DMS 273 (cell line): ENCODE results near the gene LRP1.

Experiments used
- DNase-seq: peaks from one replicate; lab custom pipeline; 2025; ENCODE audit not compliant: unreplicated experiment; lab: John Stamatoyannopoulos, UW

The LRP1 gene

GRCh38 chr12:57170408-57170807 is 42.1 kb downstream of the LRP1 start:
- no peak for DNase-seq

- DNase-seq = no peak
These were observed 42.6 kb downstream of the LRP1 start for GRCh38 chr12:57170927-57171326.

GRCh38 chr12:57171668-57172067 is 43.4 kb downstream of the LRP1 start:
- no peak for DNase-seq

GRCh38 chr12:57173089-57173488 is 44.8 kb downstream of the LRP1 start:
- DNase-seq = peak; percentile 55

DNA sequence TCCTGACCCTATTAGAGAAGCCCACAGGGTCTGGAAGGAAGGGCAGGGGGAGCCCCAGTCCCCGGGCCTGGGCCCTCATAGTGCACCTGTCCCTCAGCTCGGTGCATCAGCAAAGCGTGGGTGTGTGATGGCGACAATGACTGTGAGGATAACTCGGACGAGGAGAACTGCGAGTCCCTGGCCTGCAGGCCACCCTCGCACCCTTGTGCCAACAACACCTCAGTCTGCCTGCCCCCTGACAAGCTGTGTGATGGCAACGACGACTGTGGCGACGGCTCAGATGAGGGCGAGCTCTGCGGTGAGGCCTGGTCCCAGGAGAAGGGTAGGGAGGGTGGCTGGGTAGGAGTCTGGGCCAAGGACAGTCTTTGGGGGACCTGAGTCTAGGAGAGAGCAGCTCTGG is 45.4 kb downstream of the LRP1 start:
- DNase-seq = no peak

DNA sequence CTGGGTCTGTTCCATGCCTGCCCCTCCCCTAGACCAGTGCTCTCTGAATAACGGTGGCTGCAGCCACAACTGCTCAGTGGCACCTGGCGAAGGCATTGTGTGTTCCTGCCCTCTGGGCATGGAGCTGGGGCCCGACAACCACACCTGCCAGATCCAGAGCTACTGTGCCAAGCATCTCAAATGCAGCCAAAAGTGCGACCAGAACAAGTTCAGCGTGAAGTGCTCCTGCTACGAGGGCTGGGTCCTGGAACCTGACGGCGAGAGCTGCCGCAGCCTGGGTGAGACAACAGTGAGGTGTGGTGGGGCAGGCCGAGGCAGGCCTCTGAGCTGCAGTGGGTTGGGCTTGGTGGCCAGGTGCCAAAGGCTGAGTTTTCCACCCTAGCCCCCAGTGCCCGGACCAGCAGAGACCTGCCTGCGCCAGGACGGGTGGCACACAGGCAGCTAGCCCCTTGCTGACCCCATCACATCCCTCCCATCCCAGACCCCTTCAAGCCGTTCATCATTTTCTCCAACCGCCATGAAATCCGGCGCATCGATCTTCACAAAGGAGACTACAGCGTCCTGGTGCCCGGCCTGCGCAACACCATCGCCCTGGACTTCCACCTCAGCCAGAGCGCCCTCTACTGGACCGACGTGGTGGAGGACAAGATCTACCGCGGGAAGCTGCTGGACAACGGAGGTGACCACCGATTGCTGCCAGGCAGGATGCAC is 47.3 kb downstream of the LRP1 start:
- DNase-seq = peak; percentile 81

DNA sequence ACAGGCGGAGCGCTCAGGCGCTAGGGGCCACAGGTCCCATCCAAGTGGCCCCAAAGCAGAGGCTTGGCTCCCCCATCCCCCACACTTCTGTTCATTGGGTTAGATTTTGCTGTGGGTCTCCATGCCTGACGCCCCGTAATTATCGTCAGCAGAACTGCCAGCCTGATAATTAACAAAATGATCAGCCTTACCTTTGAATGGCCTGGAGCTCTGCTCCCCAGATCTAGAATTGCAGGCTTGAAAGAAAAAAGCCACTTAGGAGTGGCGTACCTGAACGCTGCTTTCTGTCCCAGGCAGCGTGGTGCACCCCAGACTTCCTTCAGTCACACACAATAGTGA is 47.8 kb downstream of the LRP1 start:
- no peak for DNase-seq

GRCh38 chr12:57176846-57177245 is 48.6 kb downstream of the LRP1 start:
- DNase-seq = no peak

DNA sequence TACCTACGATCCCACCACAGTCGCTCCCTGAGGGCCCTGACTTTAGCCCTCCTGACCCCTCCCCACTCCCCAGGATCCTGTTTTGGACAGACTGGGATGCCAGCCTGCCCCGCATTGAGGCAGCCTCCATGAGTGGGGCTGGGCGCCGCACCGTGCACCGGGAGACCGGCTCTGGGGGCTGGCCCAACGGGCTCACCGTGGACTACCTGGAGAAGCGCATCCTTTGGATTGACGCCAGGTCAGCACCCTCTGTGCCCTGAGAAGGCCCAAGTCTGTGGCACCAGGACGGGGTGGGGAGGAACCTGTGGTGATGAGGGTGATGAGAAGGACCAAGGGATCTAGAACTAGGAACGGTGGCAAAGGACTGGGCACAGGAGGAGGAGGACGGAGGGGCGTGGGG is 49.1 kb downstream of the LRP1 start:
- DNase-seq = no peak

DNA sequence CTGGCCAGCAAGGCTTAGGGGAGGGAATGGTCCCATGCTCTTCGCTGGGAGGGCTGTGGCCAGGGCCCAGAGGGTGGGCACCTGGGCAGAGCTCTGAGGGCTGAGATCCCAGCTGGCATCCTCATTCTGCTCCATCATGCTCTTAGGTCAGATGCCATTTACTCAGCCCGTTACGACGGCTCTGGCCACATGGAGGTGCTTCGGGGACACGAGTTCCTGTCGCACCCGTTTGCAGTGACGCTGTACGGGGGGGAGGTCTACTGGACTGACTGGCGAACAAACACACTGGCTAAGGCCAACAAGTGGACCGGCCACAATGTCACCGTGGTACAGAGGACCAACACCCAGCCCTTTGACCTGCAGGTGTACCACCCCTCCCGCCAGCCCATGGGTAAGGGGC is 49.9 kb downstream of the LRP1 start:
- DNase-seq = no peak

DNA sequence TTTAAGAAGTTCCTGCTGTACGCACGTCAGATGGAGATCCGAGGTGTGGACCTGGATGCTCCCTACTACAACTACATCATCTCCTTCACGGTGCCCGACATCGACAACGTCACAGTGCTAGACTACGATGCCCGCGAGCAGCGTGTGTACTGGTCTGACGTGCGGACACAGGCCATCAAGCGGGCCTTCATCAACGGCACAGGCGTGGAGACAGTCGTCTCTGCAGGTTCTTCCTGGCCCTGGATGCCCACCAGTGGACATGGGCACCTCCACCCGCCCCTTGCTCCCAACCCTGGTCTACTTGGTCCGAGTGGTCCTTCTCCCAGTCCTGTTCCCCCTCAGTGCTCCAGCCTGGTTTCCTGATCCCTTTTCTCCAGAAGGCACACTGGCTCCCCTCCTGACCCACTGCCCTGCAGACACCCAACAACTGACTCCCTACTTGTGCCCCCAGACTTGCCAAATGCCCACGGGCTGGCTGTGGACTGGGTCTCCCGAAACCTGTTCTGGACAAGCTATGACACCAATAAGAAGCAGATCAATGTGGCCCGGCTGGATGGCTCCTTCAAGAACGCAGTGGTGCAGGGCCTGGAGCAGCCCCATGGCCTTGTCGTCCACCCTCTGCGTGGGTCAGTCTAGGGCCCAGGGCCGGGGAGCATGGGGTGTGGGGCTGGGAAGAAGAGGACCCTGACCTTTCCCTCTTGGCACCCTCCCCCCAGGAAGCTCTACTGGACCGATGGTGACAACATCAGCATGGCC is 51.2 kb downstream of the LRP1 start:
- DNase-seq = no peak

DNA sequence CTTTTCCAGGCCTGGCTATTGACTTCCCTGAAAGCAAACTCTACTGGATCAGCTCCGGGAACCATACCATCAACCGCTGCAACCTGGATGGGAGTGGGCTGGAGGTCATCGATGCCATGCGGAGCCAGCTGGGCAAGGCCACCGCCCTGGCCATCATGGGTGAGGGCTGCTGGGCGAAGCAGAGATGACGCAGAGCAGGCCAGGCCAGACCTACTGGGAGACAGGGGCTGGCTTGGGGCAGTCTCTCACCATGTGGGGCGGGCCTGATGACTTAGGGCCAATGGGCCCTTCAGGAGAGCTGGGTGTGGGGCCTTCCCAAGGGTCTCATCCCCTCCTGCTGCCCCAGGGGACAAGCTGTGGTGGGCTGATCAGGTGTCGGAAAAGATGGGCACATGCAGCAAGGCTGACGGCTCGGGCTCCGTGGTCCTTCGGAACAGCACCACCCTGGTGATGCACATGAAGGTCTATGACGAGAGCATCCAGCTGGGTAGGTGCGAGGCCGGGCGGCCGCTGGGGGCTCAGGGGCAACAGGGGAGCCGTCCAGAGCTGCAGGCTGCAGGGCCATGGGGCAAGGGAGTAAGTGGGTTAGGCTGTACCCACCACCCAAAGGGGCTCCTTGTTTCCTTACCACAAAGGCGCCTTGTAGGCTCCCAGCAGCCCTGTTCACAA is 52.2 kb downstream of the LRP1 start:
- no peak for DNase-seq

DNA sequence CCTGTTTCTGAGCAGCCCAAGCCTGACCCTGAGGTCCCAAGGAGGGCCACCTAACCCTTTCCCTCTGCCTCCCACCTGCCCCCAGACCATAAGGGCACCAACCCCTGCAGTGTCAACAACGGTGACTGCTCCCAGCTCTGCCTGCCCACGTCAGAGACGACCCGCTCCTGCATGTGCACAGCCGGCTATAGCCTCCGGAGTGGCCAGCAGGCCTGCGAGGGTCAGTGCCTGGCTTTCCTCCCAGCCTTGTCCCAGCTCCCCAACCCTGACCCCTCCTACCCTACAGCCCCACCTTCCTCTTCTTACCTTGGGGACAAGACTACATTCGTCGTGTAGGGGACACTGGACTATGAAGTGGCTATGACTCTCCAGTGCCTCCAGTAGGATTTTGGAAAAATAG is 52.8 kb downstream of the LRP1 start:
- no peak for DNase-seq

DNA sequence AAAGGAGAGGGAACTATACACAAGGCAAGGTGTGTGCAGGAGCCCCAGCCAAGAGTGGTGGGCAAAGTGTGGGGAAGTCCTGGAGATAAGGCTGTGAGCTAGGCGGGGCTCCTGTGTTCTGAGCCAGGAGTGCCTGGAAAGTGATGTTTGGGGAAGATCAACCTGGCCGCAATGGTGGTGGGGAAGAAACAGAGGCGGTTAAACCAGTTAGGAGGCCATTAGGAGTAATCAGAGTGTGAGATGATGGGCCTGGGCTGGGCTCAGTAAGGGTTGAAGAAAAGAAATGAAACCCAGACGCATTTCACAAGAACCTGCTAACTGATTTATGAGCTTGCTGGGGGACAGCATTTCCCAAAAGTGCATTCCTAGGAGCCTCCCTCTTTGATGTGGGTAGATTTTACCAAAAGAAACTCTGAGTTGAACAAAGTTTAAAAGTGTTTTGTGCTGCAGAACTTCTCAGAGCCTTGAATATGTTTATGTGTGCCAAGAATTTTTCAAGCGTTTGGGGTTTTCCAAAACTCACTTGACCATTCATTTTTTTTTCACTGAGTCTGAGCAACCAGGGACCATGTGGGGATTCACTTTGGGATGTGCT is 53.4 kb downstream of the LRP1 start:
- DNase-seq = no peak

DNA sequence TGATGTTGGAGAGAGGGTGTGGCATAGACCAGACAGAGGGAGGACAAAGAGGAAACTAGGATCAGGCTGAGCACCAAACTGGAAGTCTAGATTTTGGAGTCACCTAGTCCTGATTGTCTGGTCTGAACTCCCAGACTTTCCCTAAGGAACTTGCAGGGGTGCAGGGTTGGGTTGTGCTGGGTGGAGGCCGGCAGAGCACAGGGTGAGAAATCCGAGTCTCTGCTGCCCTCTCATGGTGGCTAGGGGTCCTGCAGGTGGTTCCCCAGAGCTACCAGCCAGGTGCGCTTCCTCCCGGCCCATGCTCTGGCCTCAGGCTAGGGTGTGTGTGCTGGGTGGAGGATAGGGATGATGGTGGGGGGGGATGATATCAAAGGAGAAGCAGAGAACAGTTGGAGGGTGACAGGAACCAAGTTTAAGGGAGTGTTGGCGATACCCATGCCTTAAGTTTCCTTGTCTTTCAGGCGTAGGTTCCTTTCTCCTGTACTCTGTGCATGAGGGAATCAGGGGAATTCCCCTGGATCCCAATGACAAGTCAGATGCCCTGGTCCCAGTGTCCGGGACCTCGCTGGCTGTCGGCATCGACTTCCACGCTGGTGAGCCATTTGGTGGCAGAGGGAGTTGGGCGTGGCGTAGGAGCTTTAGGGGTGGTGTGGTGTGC is 54.8 kb downstream of the LRP1 start:
- DNase-seq = peak; percentile 81

DNA sequence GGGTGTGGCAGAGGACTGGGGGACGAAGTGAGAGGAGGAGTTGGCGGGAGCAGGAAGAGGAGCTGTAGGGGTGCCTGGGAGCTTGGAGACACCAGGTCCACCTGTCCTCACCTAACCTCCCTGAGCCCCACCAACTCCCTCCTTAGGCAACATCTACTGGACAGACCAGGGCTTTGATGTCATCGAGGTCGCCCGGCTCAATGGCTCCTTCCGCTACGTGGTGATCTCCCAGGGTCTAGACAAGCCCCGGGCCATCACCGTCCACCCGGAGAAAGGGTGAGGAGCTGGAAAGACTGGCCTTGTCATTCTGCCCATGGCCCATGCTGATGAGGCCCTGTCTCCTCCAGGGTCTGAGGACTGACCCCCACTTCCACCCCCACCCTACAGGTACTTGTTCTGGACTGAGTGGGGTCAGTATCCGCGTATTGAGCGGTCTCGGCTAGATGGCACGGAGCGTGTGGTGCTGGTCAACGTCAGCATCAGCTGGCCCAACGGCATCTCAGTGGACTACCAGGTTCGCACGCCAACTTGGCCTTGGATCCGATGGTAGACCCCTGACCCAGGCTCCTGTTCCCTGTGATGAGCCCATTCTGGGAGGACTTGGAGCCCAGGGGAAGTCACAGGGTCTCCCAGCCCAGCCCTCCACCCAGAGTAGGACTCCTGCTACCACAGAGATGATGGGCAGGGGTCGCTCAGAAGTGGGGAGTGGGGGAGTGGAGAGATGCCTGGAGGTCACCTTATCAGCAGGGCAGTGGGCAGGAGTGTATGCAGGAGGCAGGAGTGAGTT is 55.8 kb downstream of the LRP1 start:
- no peak for DNase-seq

- DNase-seq = no peak
These were observed 57.1 kb downstream of the LRP1 start for GRCh38 chr12:57185403-57185802.

DNA sequence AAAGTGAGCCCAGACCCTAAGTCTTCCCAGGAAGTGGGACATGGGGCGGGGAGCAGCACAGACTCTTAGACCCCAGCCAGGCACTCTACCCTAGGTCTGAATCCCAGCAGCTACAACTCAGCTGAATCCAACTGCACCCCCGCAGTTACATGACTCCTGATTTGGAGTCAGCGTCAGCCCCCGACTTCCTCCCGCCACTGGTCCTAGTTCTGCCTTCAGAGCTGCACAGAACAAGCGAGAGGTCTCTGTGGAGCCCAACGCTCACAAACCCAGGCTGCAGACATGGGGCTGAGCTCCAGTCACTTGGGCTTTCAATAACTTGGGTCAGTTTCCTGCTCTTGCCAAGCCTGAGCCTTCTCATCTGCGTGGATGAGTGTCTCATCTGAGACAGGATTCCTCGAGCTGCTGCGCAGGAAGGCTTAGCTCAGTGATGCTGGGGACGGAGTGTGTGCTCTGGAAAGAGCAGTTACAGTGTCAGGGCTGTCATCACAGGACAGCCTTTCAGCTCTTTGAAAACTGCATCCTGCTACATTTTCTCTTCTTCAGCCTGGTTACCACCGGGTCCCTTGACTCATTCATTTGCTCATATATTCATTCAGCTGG is 57.7 kb downstream of the LRP1 start:
- no peak for DNase-seq

DNA sequence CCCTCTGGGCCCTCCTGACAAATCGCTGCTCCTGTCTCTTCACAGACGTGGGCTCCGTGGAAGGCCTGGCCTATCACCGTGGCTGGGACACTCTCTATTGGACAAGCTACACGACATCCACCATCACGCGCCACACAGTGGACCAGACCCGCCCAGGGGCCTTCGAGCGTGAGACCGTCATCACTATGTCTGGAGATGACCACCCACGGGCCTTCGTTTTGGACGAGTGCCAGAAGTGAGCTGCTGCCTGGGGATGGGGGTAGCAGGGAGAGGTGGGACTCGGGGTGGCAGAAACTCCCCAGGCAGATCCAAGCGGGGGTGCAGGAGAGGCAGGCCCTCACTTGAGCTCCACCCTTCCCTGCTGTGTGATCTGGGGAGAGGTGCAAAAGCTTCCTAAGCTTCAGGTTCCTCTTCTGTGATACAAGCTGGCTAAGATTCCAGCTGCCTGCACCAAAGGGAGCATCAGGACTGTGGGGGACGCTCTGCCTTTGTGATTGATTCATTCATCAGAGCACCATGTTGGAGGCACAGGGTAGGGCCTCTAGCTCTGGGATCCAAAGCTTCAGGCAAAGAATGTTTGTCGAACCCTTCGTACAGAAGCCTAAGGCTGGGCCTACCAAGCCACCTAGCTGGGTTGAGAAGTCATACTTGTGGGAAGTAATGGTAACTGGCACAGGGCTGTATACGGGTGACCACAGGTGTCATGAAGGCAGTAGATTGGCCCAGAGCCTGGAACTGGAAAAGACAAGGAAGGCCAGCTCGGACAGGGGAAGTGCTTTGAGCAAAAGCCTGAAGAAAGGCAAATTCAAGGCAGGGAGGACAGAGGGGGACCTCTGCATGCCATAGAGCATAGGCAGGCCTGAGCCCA is 59.2 kb downstream of the LRP1 start:
- no peak for DNase-seq
